ENCODE data around the gene AFAP1L1. TPM values are rescaled to one million over a fixed set of nuclear protein-coding genes. Genes with fewer than 3 reads are reported as not detected.
A peak's percentile ranks its signal among the peaks of the same experiment; 100 is the strongest.

AFAP1L1 gene
- total and polyA plus RNA-seq, 2 donors (not counting 3 experiments of a cell fraction or from before 2014, with no cell fraction given), result 7.9 to 73.2 TPM

GRCh38 chr5:149388498-149389190 is 117.0 kb downstream of the AFAP1L1 start:
- Histone ChIP-seq H3K4me2 (ENCODE audit: insufficient read depth, low read length) (no peak overlapping the region), H3K9me3 (replicated peaks; ENCODE audit: control insufficient read depth, insufficient read depth, low read length) (no peaks in the 10 kb centered on the region), H3K9me1 (replicated peaks; ENCODE audit: control insufficient read depth, extremely low read depth, insufficient read depth, low read length) (no peaks in the 10 kb centered on the region), H3K4me1 (ENCODE audit: control insufficient read depth, extremely low read depth, insufficient read depth, low read length) (no peaks in the 10 kb centered on the region), H2AFZ (ENCODE audit: low read depth, low read length) (no peak overlapping the region), H3K9ac (replicated peaks; ENCODE audit: extremely low read depth, insufficient read depth, low read length) (no peak overlapping the region), H3K36me3 (ENCODE audit: control insufficient read depth in 2 of 2, extremely low read depth in 1 of 2, insufficient read depth in 2 of 2, low read length in 2 of 2) (no peaks in the 10 kb centered on the region), H4K20me1 (replicated peaks; ENCODE audit: control insufficient read depth, extremely low read depth, insufficient read depth, low read length) (no peaks in the 10 kb centered on the region), H3K27ac (ENCODE audit: insufficient read depth, low read depth, low read length) (no peak overlapping the region), H3K79me2 (ENCODE audit: control insufficient read depth, insufficient read depth, low read length) (no peaks in the 10 kb centered on the region), H3K4me3 (replicated peaks in 1 of 3; ENCODE audit: insufficient read depth in 1 of 3, low read depth in 1 of 3, low read length in 3 of 3) (no peak overlapping the region), H3K27me3 (ENCODE audit: control insufficient read depth in 2 of 2, insufficient read depth in 2 of 2, low read length in 2 of 2) (no peaks in the 10 kb centered on the region)
- ChIA-PET POLR2A (no interaction called here), CTCF (interaction anchor here (1.1 to 2.8 kb wide), 5 partner anchors 12 to 230 kb away, joined by 3 to 15 read pairs (median 5); no protein-coding TSS in a partner anchor)
- intact Hi-C loops (cut with micrococcal nuclease) (no loop called here), dilution Hi-C loops (cut with MboI; ENCODE audit: extremely low pct_ligation_motif_present, low sequenced_read_pairs) (no loop called here)
- DNase-seq (ENCODE audit: low read depth, low spot score), result no peak
- BruUV-seq (replicated peaks), result no TSS peak
- FAIRE-seq, result peak; percentile 77
- TF ChIP-seq GATA2 (IDR thresholded peaks at IDR 0.05; ENCODE audit: insufficient read depth, insufficient read length, low read depth, low read length), result no peak
- no peak for TF ChIP-seq MYC (IDR thresholded peaks at IDR 0.05; ENCODE audit: low read depth, low read length)

GRCh38 chr5:149389552-149390495 is 118.2 kb downstream of the AFAP1L1 start:
- ChIA-PET POLR2A (no interaction called here), CTCF (interaction anchor here (1.0 to 1.8 kb wide), 4 partner anchors 11 to 228 kb away, joined by 3 to 6 read pairs (median 4); no protein-coding TSS in a partner anchor)
- Histone ChIP-seq H3K4me1 (ENCODE audit: control insufficient read depth, extremely low read depth, insufficient read depth, low read length) (no peaks in the 10 kb centered on the region), H3K36me3 (ENCODE audit: control insufficient read depth in 2 of 2, extremely low read depth in 1 of 2, insufficient read depth in 2 of 2, low read length in 2 of 2) (no peaks in the 10 kb centered on the region), H3K27me3 (ENCODE audit: control insufficient read depth in 2 of 2, insufficient read depth in 2 of 2, low read length in 2 of 2) (no peaks in the 10 kb centered on the region), H3K4me3 (replicated peaks in 1 of 3; ENCODE audit: insufficient read depth in 1 of 3, low read depth in 1 of 3, low read length in 3 of 3) (no peak overlapping the region), H3K79me2 (ENCODE audit: control insufficient read depth, insufficient read depth, low read length) (no peaks in the 10 kb centered on the region), H3K4me2 (ENCODE audit: insufficient read depth, low read length) (no peak overlapping the region), H3K27ac (ENCODE audit: insufficient read depth, low read depth, low read length) (no peak overlapping the region), H3K9me3 (replicated peaks; ENCODE audit: control insufficient read depth, insufficient read depth, low read length) (no peaks in the 10 kb centered on the region), H2AFZ (ENCODE audit: low read depth, low read length) (no peak overlapping the region), H3K9ac (replicated peaks; ENCODE audit: extremely low read depth, insufficient read depth, low read length) (no peak overlapping the region), H3K9me1 (replicated peaks; ENCODE audit: control insufficient read depth, extremely low read depth, insufficient read depth, low read length) (no peaks in the 10 kb centered on the region), H4K20me1 (replicated peaks; ENCODE audit: control insufficient read depth, extremely low read depth, insufficient read depth, low read length) (no peaks in the 10 kb centered on the region)
- no TSS peak for BruUV-seq (replicated peaks)
- TF ChIP-seq CTCF (IDR thresholded peaks at IDR 0.05; ENCODE audit: extremely low read depth in 1 of 2, insufficient read depth in 1 of 2, low read depth in 1 of 2, low read length in 2 of 2) (no peak), JUN (IDR thresholded peaks at IDR 0.05; ENCODE audit: borderline replicate concordance, insufficient read depth, insufficient read length, low read depth) (no peak), GATA2 (IDR thresholded peaks at IDR 0.05; ENCODE audit: insufficient read depth, insufficient read length, low read depth, low read length) (no peak), EZH2 (IDR thresholded peaks at IDR 0.05; ENCODE audit: borderline replicate concordance, low read depth, low read length, severe bottlenecking) (no peak), POLR2A (IDR thresholded peaks at IDR 0.05; ENCODE audit: low read depth, low read length) (no peak), FOS (IDR thresholded peaks at IDR 0.05; ENCODE audit: borderline replicate concordance, insufficient read depth, low read length) (no peak), POLR2AphosphoS5 (IDR thresholded peaks at IDR 0.05; ENCODE audit: insufficient read depth, low read depth, low read length) (no peak), MYC (IDR thresholded peaks at IDR 0.05; ENCODE audit: low read depth, low read length) (no peak)
- TF ChIP-seq, protein P1, sequence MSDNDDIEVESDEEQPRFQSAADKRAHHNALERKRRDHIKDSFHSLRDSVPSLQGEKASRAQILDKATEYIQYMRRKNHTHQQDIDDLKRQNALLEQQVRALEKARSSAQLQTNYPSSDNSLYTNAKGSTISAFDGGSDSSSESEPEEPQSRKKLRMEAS (IDR thresholded peaks at IDR 0.05; ENCODE audit: insufficient read depth, insufficient read length), result no peak
- intact Hi-C loops (cut with micrococcal nuclease), result no loop called here
- dilution Hi-C loops (cut with MboI; ENCODE audit: extremely low pct_ligation_motif_present, low sequenced_read_pairs), result no loop called here
- DNase-seq (ENCODE audit: low read depth, low spot score) (no peak), FAIRE-seq (no peak)
